Heart left ventricle (tissue), 16 donors: Measurements from ENCODE around the gene ZNF630. TPM values are rescaled to one million over a fixed set of nuclear protein-coding genes. Genes with fewer than 3 reads are reported as not detected.
A peak's percentile ranks its signal among the peaks of the same experiment; 100 is the strongest.

Experiments
- ATAC-seq, 4 donors: fragments of 200-7000 bp; cut with Tn5 transposase; one replicate each; pipeline ENCODE4 v1.9.1; 2020 to 2022; ENCODE audit warnings: moderate library complexity in 4 of 4, mild to moderate bottlenecking in 3 of 4, moderate number of reproducible peaks in 1 of 4
- DNase-seq, 5 donors: peaks; one replicate each; pipeline ENCODE4 v3.0.0-alpha.2; 2020
- H3K27ac ChIP-seq, 12 donors: fragments of 200-600 bp; sonication (generic) in 4 of 12; one replicate each; pipeline versions ENCODE4 v1.5.0 to v1.8.0; 2016 to 2022; ENCODE audit warnings: mild to moderate bottlenecking in 2 of 12
- H3K27me3 ChIP-seq, 9 donors: fragments of 200-600 bp; sonication (generic) in 2 of 9; one replicate each; pipeline versions ENCODE4 v1.5.1 to v1.8.0; 2016 to 2022; ENCODE audit warnings: mild to moderate bottlenecking in 3 of 9
- H3K36me3 ChIP-seq, 9 donors: fragments of 200-600 bp; sonication (generic) in 2 of 9; one replicate each; pipeline versions ENCODE4 v1.5.0 to v1.8.0; 2018 to 2022; ENCODE audit warnings: mild to moderate bottlenecking in 2 of 9
- H3K4me1 ChIP-seq, 12 donors: fragments of 200-600 bp; sonication (generic) in 4 of 12; one replicate each; pipeline versions ENCODE4 v1.5.0 to v1.8.0; 2016 to 2022; ENCODE audit warnings: mild to moderate bottlenecking in 3 of 12
- H3K4me3 ChIP-seq, 12 donors: fragments of 200-600 bp; sonication (generic) in 4 of 12; one replicate each; pipeline versions ENCODE4 v1.5.0 to v1.8.0; 2017 to 2022; ENCODE audit warnings: mild to moderate bottlenecking in 9 of 12, moderate library complexity in 4 of 12
- H3K9me3 ChIP-seq, 12 donors: fragments of 200-600 bp; sonication (generic) in 4 of 12; one replicate each; pipeline versions ENCODE4 v1.5.0 to v1.8.0; 2016 to 2022; ENCODE audit warnings: mild to moderate bottlenecking in 1 of 12
- CTCF ChIP-seq, 12 donors: fragments of 200-600 bp; sonication (generic) in 4 of 12; IDR thresholded peaks; one replicate each; pipeline versions ENCODE4 v1.5.0 to v1.8.0; 2018 to 2022; ENCODE audit warnings: antibody characterized with exemption in 12 of 12, mild to moderate bottlenecking in 5 of 12
- POLR2A ChIP-seq, 2 donors: fragments of 450-650 bp; IDR thresholded peaks; one replicate each; pipeline ENCODE4 v1.6.1; 2017; ENCODE audit warnings: antibody characterized with exemption in 2 of 2, mild to moderate bottlenecking in 2 of 2, moderate library complexity in 2 of 2
- WGBS, 4 donors: extraction: QIAGEN DNeasy Blood & Tissue Kit in 2 of 4; methylation state at CpG; one replicate each; pipeline versions ENCODE4 v1.1.5 to v1.1.7; 2013 to 2018; 5-methylcytosine and 5-hydroxymethylcytosine counted together
- intact Hi-C, 10 donors: fragments of 100-400 bp; cut with DNase I; formaldehyde crosslinking; loops; one replicate each; pipeline versions ENCODE4 v1.11.1 to v1.14.2; 2022
- polyA plus RNA-seq, 2 donors: library from polyadenylated mRNA; stranded (reverse); fragments of 200-250 nt; gene quantifications; one replicate each; pipeline ENCODE4 v1.2.3, GENCODE V29; 2013
- total RNA-seq, 9 donors: library from RNA; depleted of rRNA in 2 of 9; stranded (reverse); fragments of >200 nt in 2 of 9; fragmentation: NEBNext Ultra II Directional in 3 of 9; extraction: Animal tissue kit (Norgen Biotek cat#: 25700) in 3 of 9; gene quantifications; one replicate each; pipeline versions ENCODE4 v1.1.0 to v1.2.4, GENCODE V29; 2016 to 2023
- donor health status: ischemic (EF 13 %, LVEDD 7.1; RV severe dilation, severe dysfunction).
- donor health status: healthy with polysubstance abuse.
- donor health status: DM: no; HTN: yes; CAD: no.
- donor health status: DM: no; HTN: no; CAD: no.
- donor health status: ischemic (EF 25% LVEDD 6.9; RV normal size, moderate dysfunction).
- donor health status: ischemic (EF 25% LVEDD 5.7; RV mildly dilated, moderate dysfunction).
- donor health status: healthy.
- donor health status: DM: yes; HTN: yes; CAD: no.
- donor health status: ischemic (EF 35%, LVEDD 5.7; RV mildly dilated, moderate dysfunction).
- donor health status: nonischemic (EF 11% LVEDD 7.7; RV severe dilation, severe dysfunction).
- donor health status: DM: yes; HTN: yes; CAD: no.
- donor health status: PGD.
- donor health status: ischemic (EF 29% LVEDD 5.4; RV normal size, mild dysfunction).
- donor health status: nonischemic (EF 23%, LVEDD 6.1; RV moderate dilation, normal function).

The ZNF630 gene
- total and polyA plus RNA-seq, 11 donors, result 1.3 to 4.3 (median 2.3) TPM

- no peak for ATAC-seq
- DNase-seq, result no peak
- 75 to 91% (median 85%) methylated on average over 4 of the region's 4 CpGs for WGBS, 4 donors
- intact Hi-C loops, result no loop called here
- Histone ChIP-seq H3K27me3 (peaks cover 0 to 3% (median 0%) of the 10 kb centered on the region in 9 donors), H3K27ac (no peak overlapping the region), H3K36me3 (peaks cover 0 to 43% (median 10%) of the 10 kb centered on the region in 9 donors), H3K4me3 (no peak overlapping the region), H3K9me3 (peaks cover 0 to 26% (median 4%) of the 10 kb centered on the region in 12 donors), H3K4me1 (no peaks in the 10 kb centered on the region)
- TF ChIP-seq POLR2A (IDR thresholded peaks at IDR 0.05), result no peak
- no peak for TF ChIP-seq CTCF (IDR thresholded peaks at IDR 0.05)
Measured at GRCh38 chrX:48064261-48064660, 7.2 kb downstream of the ZNF630 start.

GRCh38 chrX:48059296-48059639, 12.2 kb downstream of the ZNF630 start:
- peaks cover 0 to 3% (median 0%) of the 10 kb centered on the region in 9 donors for H3K27me3 ChIP-seq
- no peaks in the 10 kb centered on the region for H3K4me1 ChIP-seq
- H3K36me3 ChIP-seq, result peaks cover 0 to 46% (median 17%) of the 10 kb centered on the region in 9 donors
- TF ChIP-seq CTCF (IDR thresholded peaks at IDR 0.05) (no peak), POLR2A (IDR thresholded peaks at IDR 0.05) (no peak)
- no peak overlapping the region for H3K27ac ChIP-seq
- DNase-seq (no peak), ATAC-seq (no peak)
- 82 to 100% (median 97%) methylated on average over 1 of the region's 1 CpG for WGBS, 4 donors
- intact Hi-C loops, result loop anchor here in 1 of 10 donors (10.0 kb wide), 1 partner anchor 56 kb away; no protein-coding TSS in a partner anchor
- peaks cover 0 to 51% (median 6%) of the 10 kb centered on the region in 12 donors for H3K9me3 ChIP-seq
- no peak overlapping the region for H3K4me3 ChIP-seq

GRCh38 chrX:48058621-48059295, 12.7 kb downstream of the ZNF630 start:
- H3K4me3 ChIP-seq, result no peak overlapping the region
- H3K27me3 ChIP-seq, result no peaks in the 10 kb centered on the region
- H3K36me3 ChIP-seq, result peaks cover 0 to 41% (median 17%) of the 10 kb centered on the region in 9 donors
- intact Hi-C loops, result loop anchor here in 1 of 10 donors (10.0 kb wide), 1 partner anchor 56 kb away; no protein-coding TSS in a partner anchor
- H3K9me3 ChIP-seq, result peaks cover 0 to 51% (median 6%) of the 10 kb centered on the region in 12 donors
- ATAC-seq (no peak), DNase-seq (no peak)
- no peaks in the 10 kb centered on the region for H3K4me1 ChIP-seq
- H3K27ac ChIP-seq, result no peak overlapping the region
- TF ChIP-seq CTCF (IDR thresholded peaks at IDR 0.05), result no peak
- TF ChIP-seq POLR2A (IDR thresholded peaks at IDR 0.05), result no peak
- WGBS, 4 donors, result 61 to 100% (median 90%) methylated on average over 2 of the region's 2 CpGs

GRCh38 chrX:48046846-48047245, 24.6 kb downstream of the ZNF630 start:
- Histone ChIP-seq H3K4me3 (no peak overlapping the region), H3K4me1 (peaks cover 0 to 13% (median 0%) of the 10 kb centered on the region in 12 donors), H3K27me3 (peaks cover 0 to 13% (median 0%) of the 10 kb centered on the region in 9 donors), H3K9me3 (no peaks in the 10 kb centered on the region), H3K36me3 (no peaks in the 10 kb centered on the region), H3K27ac (peak overlapping the region in 6 of 12 donors; percentile 28 to 71 (median 64))
- 71 to 97% (median 84%) methylated on average over 4 to 5 of the region's 5 CpGs for WGBS, 4 donors
- no peak for DNase-seq
- TF ChIP-seq CTCF (IDR thresholded peaks at IDR 0.05), result no peak
- no peak for TF ChIP-seq POLR2A (IDR thresholded peaks at IDR 0.05)
- intact Hi-C loops, result no loop called here
- ATAC-seq, result no peak
